IgD-negative memory B cell (primary cell): ENCODE results near the gene CD24. TPM values are rescaled to one million over a fixed set of nuclear protein-coding genes. Genes with fewer than 3 reads are reported as not detected.
"Not testable (repeated sequence)": the region's sequence is repeated elsewhere in the genome, so short reads cannot be mapped to it uniquely, and the experiment has no call there.

Source experiments
- H3K27ac Mint-ChIP-seq, 3 donors: one replicate each; pipeline ENCODE4 v1.8.0; 2020 to 2022; ENCODE audit warnings: mild to moderate bottlenecking in 3 of 3, mixed read lengths in 3 of 3, moderate library complexity in 1 of 3
- H3K27me3 Mint-ChIP-seq: one replicate; pipeline ENCODE4 v1.8.0; 2021; ENCODE audit warnings: mixed read lengths
- H3K36me3 Mint-ChIP-seq: one replicate; pipeline ENCODE4 v1.8.0; 2020; ENCODE audit warnings: mild to moderate bottlenecking, mixed read lengths
- H3K4me1 Mint-ChIP-seq, 3 donors: one replicate each; pipeline ENCODE4 v1.8.0; 2020 to 2022; ENCODE audit warnings: mixed read lengths in 3 of 3, mild to moderate bottlenecking in 1 of 3
- H3K4me3 Mint-ChIP-seq, 4 donors: one replicate each; pipeline ENCODE4 v1.8.0; 2020 to 2022; ENCODE audit warnings: mild to moderate bottlenecking in 4 of 4, mixed read lengths in 4 of 4, moderate library complexity in 3 of 4
- H3K9me3 Mint-ChIP-seq, 3 donors: one replicate each; pipeline ENCODE4 v1.8.0; 2020 to 2021; ENCODE audit warnings: mixed read lengths in 3 of 3, mild to moderate bottlenecking in 1 of 3
- polyA plus RNA-seq: library from polyadenylated mRNA; unstranded; fragments of 300-500 nt; fragmentation: Illumina TruSeq; gene quantifications from one replicate; pipeline ENCODE4 v1.2.3, GENCODE V29; 2021

The CD24 gene
- polyA plus RNA-seq, 1 donor from 2014 or later: 261 TPM

DNA sequence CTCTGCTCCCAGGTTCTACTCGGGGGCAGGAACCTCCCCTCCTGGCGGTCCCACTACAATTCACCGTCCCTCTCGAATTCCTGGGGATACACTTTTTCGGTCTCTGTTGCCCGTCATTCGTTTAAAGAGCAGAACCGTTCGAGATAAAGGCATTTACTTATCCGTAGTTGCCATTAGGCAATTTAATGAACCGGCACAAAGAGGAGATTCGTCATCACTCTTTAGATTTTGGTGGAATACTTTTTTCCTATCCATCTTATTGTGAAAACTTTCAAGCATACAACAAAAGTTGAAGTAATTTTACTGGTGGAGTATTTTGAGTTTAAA, 1.2 kb upstream of the CD24 start:
- no peaks in the 10 kb centered on the region for H3K27me3 Mint-ChIP-seq
- peak overlapping the region in 2 of 3 donors; percentile 88 to 95 for H3K27ac Mint-ChIP-seq
- peak overlapping the region; percentile 86 to 97 (median 91) for H3K4me3 Mint-ChIP-seq
- peaks cover 7% of the 10 kb centered on the region for H3K36me3 Mint-ChIP-seq
- peaks cover 24 to 31% (median 29%) of the 10 kb centered on the region in 3 donors for H3K4me1 Mint-ChIP-seq
- no peaks in the 10 kb centered on the region for H3K9me3 Mint-ChIP-seq

GRCh38 chr6:106974999-106975737, 639 bp upstream of the CD24 start:
- Mint-ChIP-seq H3K4me3 (peak overlapping the region; percentile 90 to 97 (median 92)), H3K9me3 (no peaks in the 10 kb centered on the region), H3K4me1 (peaks cover 24 to 31% (median 29%) of the 10 kb centered on the region in 3 donors), H3K27ac (peak overlapping the region in 2 of 3 donors; percentile 92 to 95), H3K27me3 (no peaks in the 10 kb centered on the region), H3K36me3 (peaks cover 7% of the 10 kb centered on the region)

DNA sequence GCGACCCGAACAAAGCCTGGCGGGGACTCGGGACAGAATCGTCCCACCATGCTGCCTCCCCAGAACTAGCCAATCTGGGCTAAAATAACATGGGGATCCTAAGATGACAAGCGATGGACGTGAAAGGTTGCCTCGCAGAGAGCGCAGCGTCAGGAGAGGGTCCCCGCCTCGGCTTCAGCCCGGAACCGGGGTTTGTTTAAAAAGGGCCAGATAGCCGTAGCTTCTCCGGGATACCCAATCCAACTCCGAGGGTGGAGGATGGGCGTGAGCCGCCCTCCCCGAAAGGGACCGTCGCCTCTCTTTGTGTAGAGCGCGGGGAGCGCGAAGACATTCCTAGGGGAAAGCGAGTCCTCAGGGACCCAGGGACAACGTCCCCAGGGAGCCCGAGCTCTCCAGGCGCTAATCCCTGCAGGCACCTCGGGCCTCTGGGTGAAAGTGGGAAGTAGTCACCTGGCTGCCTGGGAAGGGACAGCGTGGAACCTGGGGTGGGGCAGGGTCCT, 643 bp downstream of the CD24 start:
- H3K27ac Mint-ChIP-seq: peak overlapping the region; percentile 91 to 96 (median 95)
- no peaks in the 10 kb centered on the region for H3K9me3 Mint-ChIP-seq
- no peaks in the 10 kb centered on the region for H3K27me3 Mint-ChIP-seq
- H3K36me3 Mint-ChIP-seq: peaks cover 7% of the 10 kb centered on the region
- peak overlapping the region; percentile 95 to 98 (median 98) for H3K4me3 Mint-ChIP-seq
- peaks cover 17 to 32% (median 27%) of the 10 kb centered on the region in 3 donors for H3K4me1 Mint-ChIP-seq

GRCh38 chr6:106973018-106973835, 1.3 kb downstream of the CD24 start:
- H3K4me1 Mint-ChIP-seq: peaks cover 17 to 34% (median 32%) of the 10 kb centered on the region in 3 donors
- H3K9me3 Mint-ChIP-seq: no peaks in the 10 kb centered on the region
- peaks cover 8% of the 10 kb centered on the region for H3K36me3 Mint-ChIP-seq
- H3K27ac Mint-ChIP-seq: peak overlapping the region; percentile 91 to 96 (median 95)
- no peaks in the 10 kb centered on the region for H3K27me3 Mint-ChIP-seq
- H3K4me3 Mint-ChIP-seq: peak overlapping the region; percentile 95 to 98 (median 98)

GRCh38 chr6:106972500-106972899, 2.0 kb downstream of the CD24 start:
- peaks cover 17 to 34% (median 32%) of the 10 kb centered on the region in 3 donors for H3K4me1 Mint-ChIP-seq
- H3K27me3 Mint-ChIP-seq: no peaks in the 10 kb centered on the region
- H3K4me3 Mint-ChIP-seq: peak overlapping the region; percentile 95 to 98 (median 98)
- no peaks in the 10 kb centered on the region for H3K9me3 Mint-ChIP-seq
- peaks cover 8% of the 10 kb centered on the region for H3K36me3 Mint-ChIP-seq
- peak overlapping the region; percentile 22 to 95 (median 73) for H3K27ac Mint-ChIP-seq

DNA sequence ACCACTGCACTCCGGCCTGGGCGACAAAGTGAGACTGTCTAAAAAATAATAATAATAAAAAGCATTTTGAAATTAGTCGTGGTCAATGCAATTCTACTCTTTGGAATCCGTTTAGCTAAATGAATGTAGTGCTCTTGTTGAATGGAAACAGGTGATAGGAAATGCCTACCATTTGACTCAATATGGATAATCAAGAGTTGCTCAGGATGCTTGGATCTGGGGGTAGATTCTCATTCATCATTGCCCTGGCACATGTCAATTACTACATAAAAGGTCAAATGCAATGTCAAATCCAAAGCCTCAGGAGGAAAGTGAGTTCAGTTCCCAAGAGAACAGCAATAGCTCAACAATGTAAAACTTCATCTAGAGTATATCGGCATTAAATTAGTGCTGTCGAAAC, 3.8 kb downstream of the CD24 start:
- H3K36me3 Mint-ChIP-seq, H3K27ac Mint-ChIP-seq, H3K9me3 Mint-ChIP-seq, H3K27me3 Mint-ChIP-seq: not testable (repeated sequence)
- H3K4me3 Mint-ChIP-seq: peak overlapping the region in 2 of 4 donors; percentile 12 to 35
- H3K4me1 Mint-ChIP-seq: peaks cover 11 to 25% (median 22%) of the 10 kb centered on the region in 3 donors

GRCh38 chr6:106967936-106968555, 6.5 kb downstream of the CD24 start:
- Mint-ChIP-seq H3K27ac (peak overlapping the region in 2 of 3 donors; percentile 15 to 31), H3K4me1 (peaks cover 10 to 21% (median 21%) of the 10 kb centered on the region in 3 donors), H3K27me3 (no peaks in the 10 kb centered on the region), H3K9me3 (peaks cover 0 to 9% (median 4%) of the 10 kb centered on the region in 3 donors), H3K4me3 (peak overlapping the region in 1 of 4 donors; percentile 69), H3K36me3 (peaks cover 8% of the 10 kb centered on the region)

DNA sequence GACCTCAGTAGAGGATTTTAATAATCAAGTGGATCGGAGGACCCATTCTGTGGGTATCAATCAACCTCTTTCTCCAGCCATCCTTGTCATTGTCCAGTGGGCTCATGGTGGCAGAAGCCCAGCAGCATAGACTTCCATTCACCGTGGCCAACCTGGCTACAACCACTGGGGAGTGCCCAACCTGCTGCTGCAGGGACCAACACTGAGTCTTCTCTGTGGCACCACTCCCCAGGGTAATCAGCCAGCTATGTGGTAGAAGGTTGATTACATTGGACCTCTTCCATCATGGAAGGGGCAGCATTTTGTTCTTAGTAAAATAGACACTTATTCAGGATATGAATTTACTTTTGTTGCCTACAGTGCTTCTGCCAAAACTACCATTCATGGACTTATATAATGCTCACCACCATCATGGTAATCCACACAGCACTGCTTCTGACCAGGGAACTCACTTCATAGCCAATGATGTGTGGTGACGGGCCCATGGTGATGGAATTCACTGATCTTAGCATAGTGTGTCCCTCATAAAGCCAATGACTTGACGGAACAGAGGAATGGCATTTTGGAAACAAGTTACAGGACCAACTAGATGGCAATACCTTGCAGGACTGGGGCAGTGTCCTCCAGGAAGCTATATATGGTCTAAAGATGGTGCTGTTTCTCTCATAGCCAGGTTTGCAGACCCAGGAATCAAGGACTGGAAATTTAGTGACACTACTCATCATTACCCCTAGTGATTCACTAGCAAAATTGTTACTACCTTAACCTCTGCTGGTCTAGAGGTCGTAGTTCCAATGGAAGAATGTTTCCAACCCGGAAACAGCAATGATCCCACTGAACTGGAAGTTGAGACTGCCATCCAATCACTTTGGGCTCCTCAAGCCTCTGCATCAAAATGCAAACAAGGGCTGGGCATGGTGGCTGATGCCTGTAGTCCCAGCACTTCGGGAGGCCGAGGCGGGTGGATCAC, 7.6 kb downstream of the CD24 start:
- Mint-ChIP-seq H3K4me1 (peaks cover 5 to 15% (median 13%) of the 10 kb centered on the region in 3 donors), H3K27me3 (no peaks in the 10 kb centered on the region), H3K4me3 (peak overlapping the region in 1 of 4 donors; percentile 45), H3K36me3 (peaks cover 5% of the 10 kb centered on the region), H3K9me3 (peaks cover 0 to 9% (median 4%) of the 10 kb centered on the region in 3 donors), H3K27ac (peak overlapping the region in 2 of 3 donors; percentile 15 to 55)

DNA sequence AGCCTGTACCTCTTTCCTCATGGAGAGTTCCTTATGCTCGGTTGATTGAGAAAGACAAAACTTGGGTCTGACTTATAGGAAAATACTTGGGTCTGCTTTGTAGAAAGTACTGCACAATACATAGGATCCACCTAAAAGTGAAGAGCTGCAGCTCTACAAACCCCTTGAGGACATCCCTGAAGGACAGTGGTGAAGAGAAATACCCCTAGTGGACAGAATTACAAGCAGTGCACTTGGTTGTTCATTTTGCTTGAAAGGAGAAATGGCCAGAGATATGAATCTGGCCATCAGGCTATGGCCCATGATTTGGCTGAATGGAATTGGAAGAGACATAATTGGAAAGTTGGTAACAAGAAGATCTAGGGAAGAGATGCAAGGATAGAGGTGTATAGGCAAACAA, 8.3 kb downstream of the CD24 start:
- H3K4me1 Mint-ChIP-seq: peaks cover 0 to 10% (median 9%) of the 10 kb centered on the region in 3 donors

DNA sequence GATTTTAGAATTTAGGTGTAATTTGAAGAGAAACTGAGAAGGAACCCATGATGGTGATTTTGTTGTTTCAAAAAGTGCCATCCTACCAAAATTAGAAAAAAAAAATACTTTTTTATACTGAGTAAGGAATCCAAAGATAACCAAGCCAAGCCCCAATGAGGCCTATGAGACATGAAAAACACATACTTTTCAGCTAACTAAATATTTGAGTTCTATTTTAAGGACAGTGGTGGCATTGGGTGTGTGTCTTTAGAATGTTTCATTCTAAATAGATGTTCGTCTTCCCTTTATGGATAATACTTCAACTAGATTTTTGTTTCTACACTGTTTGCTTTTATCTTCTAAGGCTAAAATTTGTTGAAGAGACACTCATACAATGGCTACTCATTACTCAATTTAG, 9.6 kb downstream of the CD24 start:
- Mint-ChIP-seq H3K27me3 (no peaks in the 10 kb centered on the region), H3K9me3 (peaks cover 0 to 9% (median 4%) of the 10 kb centered on the region in 3 donors), H3K4me3 (no peak overlapping the region), H3K27ac (no peak overlapping the region), H3K4me1 (peaks cover 0 to 8% (median 7%) of the 10 kb centered on the region in 3 donors), H3K36me3 (peaks cover 2% of the 10 kb centered on the region)

More for the DNA sequence above, 8.3 kb downstream of the CD24 start:
- Mint-ChIP-seq H3K27me3 (no peaks in the 10 kb centered on the region), H3K36me3 (peaks cover 2% of the 10 kb centered on the region), H3K27ac (peak overlapping the region in 1 of 3 donors; percentile 55), H3K9me3 (peaks cover 0 to 9% (median 4%) of the 10 kb centered on the region in 3 donors), H3K4me3 (no peak overlapping the region)

DNA sequence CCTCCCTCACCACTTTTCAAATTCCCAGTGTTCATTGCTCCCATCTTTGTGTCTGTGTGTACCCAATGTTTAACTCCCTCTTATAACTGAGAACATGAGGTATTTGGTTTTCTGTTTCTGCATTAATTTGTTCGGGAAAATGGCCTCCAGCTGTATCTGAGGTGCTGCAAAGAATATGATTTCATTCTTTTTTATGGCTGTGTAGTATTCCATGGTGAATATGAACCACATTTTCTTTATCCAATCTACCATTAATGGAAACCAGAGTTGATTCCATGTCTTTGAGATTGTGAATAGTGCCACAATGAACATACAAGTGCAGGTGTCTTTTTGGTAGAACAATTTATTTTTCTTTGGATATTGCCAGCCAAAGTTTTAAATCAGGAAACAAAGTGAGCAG, 10.4 kb downstream of the CD24 start:
- Mint-ChIP-seq H3K4me1 (peaks cover 0 to 5% (median 3%) of the 10 kb centered on the region in 3 donors), H3K9me3 (peaks cover 0 to 9% (median 4%) of the 10 kb centered on the region in 3 donors), H3K27ac (no peak overlapping the region), H3K27me3 (no peaks in the 10 kb centered on the region), H3K4me3 (no peak overlapping the region), H3K36me3 (peaks cover 2% of the 10 kb centered on the region)

DNA sequence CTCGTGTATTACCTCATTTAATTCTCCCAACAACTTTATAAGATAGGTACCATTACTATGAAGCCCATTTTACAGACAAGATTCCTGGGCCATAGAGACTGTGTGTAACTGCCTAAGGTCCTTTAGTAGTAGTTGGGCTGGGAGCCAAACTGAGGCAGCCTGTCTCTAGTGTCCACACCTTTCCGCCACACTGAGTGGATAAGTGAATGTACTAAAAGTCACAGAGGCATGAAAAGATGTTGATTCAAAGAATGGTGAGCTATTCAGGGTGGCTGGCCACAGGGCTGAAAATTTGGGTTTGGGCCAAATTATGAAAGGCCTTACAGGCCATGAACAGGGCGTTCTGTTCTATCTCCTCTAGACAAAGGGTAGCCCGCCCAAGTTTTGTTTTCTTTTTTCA, 11.0 kb downstream of the CD24 start:
- H3K27me3 Mint-ChIP-seq: no peaks in the 10 kb centered on the region
- H3K4me3 Mint-ChIP-seq: no peak overlapping the region
- no peak overlapping the region for H3K27ac Mint-ChIP-seq
- H3K4me1 Mint-ChIP-seq: peaks cover 0 to 3% (median 2%) of the 10 kb centered on the region in 3 donors
- H3K9me3 Mint-ChIP-seq: peaks cover 0 to 9% (median 4%) of the 10 kb centered on the region in 3 donors
- peaks cover 1% of the 10 kb centered on the region for H3K36me3 Mint-ChIP-seq

DNA sequence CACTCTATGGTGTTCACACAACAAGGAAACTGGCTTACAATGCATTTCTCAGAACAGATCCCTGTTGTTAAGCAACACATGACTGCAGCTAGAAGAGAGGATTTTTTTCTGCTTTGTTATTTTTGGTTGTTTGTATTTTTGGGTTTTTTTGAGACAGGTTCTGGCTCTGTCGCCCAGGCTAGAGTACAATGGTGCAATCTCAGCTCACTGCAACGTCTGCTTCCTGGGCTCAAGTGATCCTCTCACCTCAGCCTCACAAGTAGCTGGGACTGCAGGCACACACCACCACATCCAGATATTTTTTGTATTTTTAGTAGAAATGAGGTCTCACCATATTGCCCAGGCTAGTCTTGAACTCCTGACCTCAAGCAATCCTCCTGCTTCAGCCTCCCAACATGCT, 12.7 kb downstream of the CD24 start:
- Mint-ChIP-seq H3K9me3 (peaks cover 0 to 13% (median 6%) of the 10 kb centered on the region in 3 donors), H3K36me3 (no peaks in the 10 kb centered on the region), H3K4me3 (no peak overlapping the region), H3K4me1 (no peaks in the 10 kb centered on the region), H3K27ac (no peak overlapping the region), H3K27me3 (no peaks in the 10 kb centered on the region)

DNA sequence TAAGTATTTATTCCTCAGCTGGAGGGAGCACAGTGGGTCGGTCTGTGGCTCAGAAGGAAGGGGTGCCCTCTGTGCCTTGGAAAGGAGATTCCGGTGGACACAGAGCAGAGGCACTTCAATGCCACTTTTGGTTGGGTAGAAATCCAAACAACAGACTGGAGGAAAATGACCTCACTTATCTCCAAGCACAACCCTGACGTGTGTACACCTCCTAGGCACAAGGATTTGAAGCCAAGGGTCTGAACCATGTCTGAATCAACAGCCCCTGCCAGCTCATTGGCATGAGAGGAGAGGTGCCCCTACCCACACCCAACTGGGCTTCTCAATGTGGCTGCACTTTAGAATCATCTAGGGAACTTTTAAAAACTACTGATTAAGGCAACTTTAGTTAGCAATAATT, 13.4 kb downstream of the CD24 start:
- no peak overlapping the region for H3K27ac Mint-ChIP-seq
- H3K4me3 Mint-ChIP-seq: no peak overlapping the region
- no peaks in the 10 kb centered on the region for H3K27me3 Mint-ChIP-seq
- H3K9me3 Mint-ChIP-seq: peaks cover 0 to 10% (median 2%) of the 10 kb centered on the region in 3 donors
- H3K4me1 Mint-ChIP-seq: no peaks in the 10 kb centered on the region
- no peaks in the 10 kb centered on the region for H3K36me3 Mint-ChIP-seq
